BLaER1 (cell line): ENCODE results near the gene ERC2.

ENCODE experiments used
- H3K27ac ChIP-seq: shearing (Covaris generic); formaldehyde crosslinking; 2 replicates; pipeline ENCODE4 v1.8.1; 2022
- H3K27me3 ChIP-seq: shearing (Covaris generic); formaldehyde crosslinking; 2 replicates; pipeline ENCODE4 v1.8.1; 2022
- H3K36me3 ChIP-seq: shearing (Covaris generic); formaldehyde crosslinking; 2 replicates; pipeline ENCODE4 v1.8.1; 2022
- H3K4me1 ChIP-seq: shearing (Covaris generic); formaldehyde crosslinking; 2 replicates; pipeline ENCODE4 v1.8.1; 2022
- H3K4me2 ChIP-seq: shearing (Covaris generic); formaldehyde crosslinking; 2 replicates; pipeline ENCODE4 v1.8.1; 2022
- H3K4me3 ChIP-seq: shearing (Covaris generic); formaldehyde crosslinking; 2 replicates; pipeline ENCODE4 v1.8.1; 2022
- H3K9ac ChIP-seq: shearing (Covaris generic); formaldehyde crosslinking; 2 replicates; pipeline ENCODE4 v1.8.1; 2022
- H3K9me3 ChIP-seq: shearing (Covaris generic); formaldehyde crosslinking; 2 replicates; pipeline ENCODE4 v1.8.1; 2022
- H4K20me1 ChIP-seq: shearing (Covaris generic); formaldehyde crosslinking; 2 replicates; pipeline ENCODE4 v1.8.1; 2022
- Cebpa-rat ChIP-seq: shearing (Covaris generic); IDR thresholded peaks from 2 replicates; pipeline ENCODE4 v1.8.1; 2022

ERC2 gene

DNA sequence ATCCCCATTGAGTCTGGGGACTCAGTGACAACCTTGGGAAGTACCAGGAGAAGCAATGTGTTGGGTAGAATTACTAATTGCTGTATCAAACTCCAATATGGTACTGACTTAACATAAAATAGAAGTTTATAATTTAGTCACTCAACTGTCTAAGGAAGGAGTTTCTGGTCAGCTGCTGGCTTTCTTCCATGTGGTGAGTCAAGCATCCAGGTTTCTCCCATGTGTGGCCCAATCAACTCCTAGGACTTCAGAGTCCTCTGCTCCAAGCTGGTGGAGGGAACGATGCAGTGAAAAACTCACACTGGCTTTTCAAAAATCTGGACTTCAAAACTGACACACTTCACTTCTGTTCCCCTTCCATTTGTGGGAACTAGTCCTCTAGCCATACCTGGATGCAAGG, 1006.4 kb downstream of the ERC2 start:
- Histone ChIP-seq H3K4me2 (no peak overlapping the region), H3K36me3 (no peaks in the 10 kb centered on the region), H3K9me3 (no peaks in the 10 kb centered on the region), H3K4me1 (no peaks in the 10 kb centered on the region), H3K9ac (no peak overlapping the region), H3K27ac (no peak overlapping the region), H3K27me3 (no peaks in the 10 kb centered on the region), H3K4me3 (no peak overlapping the region), H4K20me1 (no peaks in the 10 kb centered on the region)
- TF ChIP-seq Cebpa-rat: no peak

- no peak overlapping the region for H3K9ac ChIP-seq
- H3K4me3 ChIP-seq: no peak overlapping the region
- no peaks in the 10 kb centered on the region for H3K9me3 ChIP-seq
- no peak for TF ChIP-seq Cebpa-rat
- H3K36me3 ChIP-seq: no peaks in the 10 kb centered on the region
- peaks cover under 1% of the 10 kb centered on the region; the same call in 1 of the 2 replicates for H3K4me1 ChIP-seq
- H3K27me3 ChIP-seq: no peaks in the 10 kb centered on the region
- H4K20me1 ChIP-seq: no peaks in the 10 kb centered on the region
- no peak overlapping the region for H3K27ac ChIP-seq
- H3K4me2 ChIP-seq: no peak overlapping the region
Observed at GRCh38 chr3:55459838-55460237, 1008.4 kb downstream of the ERC2 start.
